Mesenchymal stem cell (in vitro differentiated cells and primary cell): ENCODE measurements around the gene EXOC4.
A peak's percentile ranks its signal among the peaks of the same experiment; 100 is the strongest.

Experiments
- DNase-seq: peaks from one replicate; pipeline ENCODE4 v3.0.0-alpha.2; 2013
- H2AFZ ChIP-seq: one replicate; pipeline ENCODE4 v1.6.1; 2013; ENCODE audit warnings: low read depth, mild to moderate bottlenecking, control low read depth, inconsistent platforms, low read length, moderate library complexity
- H2AK5ac ChIP-seq: 2 replicates; pipeline ENCODE4 v1.6.1; 2013; ENCODE audit warnings: low read length, moderate library complexity, mild to moderate bottlenecking, inconsistent platforms; ENCODE audit not compliant: severe bottlenecking
- H2BK120ac ChIP-seq: one replicate; pipeline ENCODE4 v1.6.1; 2013; ENCODE audit warnings: low read depth, mild to moderate bottlenecking, inconsistent platforms, low read length, moderate library complexity
- H2BK12ac ChIP-seq, 2 experiments: one replicate each; pipeline ENCODE4 v1.6.1; 2013; ENCODE audit warnings: inconsistent platforms in 2 of 2, low read length in 2 of 2, mild to moderate bottlenecking in 2 of 2, moderate library complexity in 2 of 2, control low read depth in 1 of 2
- H2BK15ac ChIP-seq: one replicate; pipeline ENCODE4 v1.6.1; 2013; ENCODE audit warnings: mild to moderate bottlenecking, low read depth, inconsistent platforms; ENCODE audit not compliant: poor library complexity, severe bottlenecking
- H2BK5ac ChIP-seq: 2 replicates; pipeline ENCODE4 v1.6.1; 2013; ENCODE audit warnings: low read depth, mild to moderate bottlenecking, low read length, control low read depth, inconsistent platforms; ENCODE audit not compliant: poor library complexity, severe bottlenecking
- H3K14ac ChIP-seq, 2 experiments: one replicate each; pipeline ENCODE4 v1.6.1; 2013; ENCODE audit warnings: inconsistent platforms in 2 of 2, low read length in 2 of 2, control low read depth in 1 of 2, mild to moderate bottlenecking in 1 of 2, moderate library complexity in 1 of 2
- H3K18ac ChIP-seq, 2 experiments: one replicate each; pipeline ENCODE4 v1.6.1; 2013; ENCODE audit warnings: inconsistent platforms in 2 of 2, low read length in 2 of 2, control low read depth in 1 of 2, low read depth in 1 of 2, mild to moderate bottlenecking in 1 of 2
- H3K23ac ChIP-seq, 2 experiments: one replicate each; pipeline ENCODE4 v1.6.1; 2013; ENCODE audit warnings: inconsistent platforms in 2 of 2, low read length in 2 of 2, mild to moderate bottlenecking in 2 of 2, moderate library complexity in 2 of 2, control low read depth in 1 of 2
- H3K27ac ChIP-seq: 2 replicates; pipeline ENCODE4 v1.5.1; 2013; ENCODE audit warnings: mild to moderate bottlenecking, moderate library complexity, low read length, control low read depth, inconsistent platforms; ENCODE audit not compliant: poor library complexity, severe bottlenecking
- H3K27me3 ChIP-seq, 2 experiments: 2 replicates each; pipeline versions ENCODE4 v1.6.1 to v1.7.0; 2013; ENCODE audit warnings: low read length in 2 of 2, mild to moderate bottlenecking in 2 of 2, moderate library complexity in 2 of 2, control low read depth in 1 of 2, inconsistent platforms in 1 of 2; ENCODE audit not compliant: control insufficient read depth in 1 of 2, insufficient read depth in 1 of 2
- H3K36me3 ChIP-seq, 2 experiments: 2 replicates each; pipeline versions ENCODE4 v1.6.1 to v1.7.0; 2013; ENCODE audit warnings: low read length in 2 of 2, control low read depth in 1 of 2, inconsistent platforms in 1 of 2, low read depth in 1 of 2, mild to moderate bottlenecking in 1 of 2; ENCODE audit not compliant: insufficient read depth in 2 of 2, control insufficient read depth in 1 of 2
- H3K4ac ChIP-seq, 2 experiments: one replicate each; pipeline ENCODE4 v1.6.1; 2013; ENCODE audit warnings: inconsistent platforms in 2 of 2, low read length in 2 of 2, mild to moderate bottlenecking in 2 of 2, moderate library complexity in 2 of 2, control low read depth in 1 of 2, low read depth in 1 of 2
- H3K4me1 ChIP-seq: 2 replicates; pipeline ENCODE4 v1.6.1; 2013; ENCODE audit warnings: low read depth, low read length, control low read depth; ENCODE audit not compliant: control insufficient read depth, insufficient read depth
- H3K4me2 ChIP-seq: 2 replicates; pipeline ENCODE4 v1.6.1; 2013; ENCODE audit warnings: low read length, mild to moderate bottlenecking, inconsistent platforms; ENCODE audit not compliant: poor library complexity, severe bottlenecking
- H3K4me3 ChIP-seq, 2 experiments: 2 replicates each; pipeline versions ENCODE4 v1.5.1 to v1.7.0; 2013; ENCODE audit warnings: low read length in 2 of 2, mild to moderate bottlenecking in 2 of 2, control low read depth in 1 of 2, low read depth in 1 of 2; ENCODE audit not compliant: insufficient read depth in 1 of 2
- H3K79me1 ChIP-seq: replicated peaks from 2 replicates; pipeline ENCODE4 v1.6.1; 2013; ENCODE audit warnings: mild to moderate bottlenecking, control low read depth, low read length, inconsistent platforms; ENCODE audit not compliant: poor library complexity, severe bottlenecking
- H3K9ac ChIP-seq: 2 replicates; pipeline ENCODE4 v1.7.0; 2013; ENCODE audit warnings: mild to moderate bottlenecking, low read length, moderate library complexity
- H3K9me3 ChIP-seq: 2 replicates; pipeline ENCODE4 v1.7.0; 2013; ENCODE audit warnings: mild to moderate bottlenecking, low read length; ENCODE audit not compliant: control insufficient read depth
- H4K8ac ChIP-seq: one replicate; pipeline ENCODE4 v1.6.1; 2013; ENCODE audit warnings: inconsistent platforms, mild to moderate bottlenecking, low read length, moderate library complexity
- H4K91ac ChIP-seq: one replicate; pipeline ENCODE4 v1.6.1; 2013; ENCODE audit warnings: mild to moderate bottlenecking, low read length, inconsistent platforms
- WGBS: methylation state at CpG from one replicate; pipeline ENCODE4 v1.1.7; 2013; ENCODE audit warnings: mixed read lengths; 5-methylcytosine and 5-hydroxymethylcytosine counted together

Gene EXOC4

DNA sequence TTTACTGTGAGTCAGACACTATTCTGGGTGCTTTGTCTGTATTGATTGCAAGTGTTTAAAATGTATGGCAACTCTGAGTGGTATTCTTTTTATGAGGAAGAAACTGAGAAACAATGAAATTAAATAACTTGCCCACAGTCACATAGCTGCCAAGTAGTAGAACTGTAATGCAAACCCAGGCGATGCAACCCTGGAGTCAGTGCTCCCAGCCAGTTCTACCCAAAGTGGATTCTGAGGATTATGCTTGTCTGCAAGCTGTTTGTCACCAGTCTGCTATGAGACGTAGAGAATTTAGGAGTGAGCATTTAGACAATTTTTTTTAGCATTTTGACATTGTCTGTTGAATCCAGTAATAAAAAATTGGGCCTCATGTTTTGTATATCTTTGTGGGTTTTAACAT, 568.3 kb downstream of the EXOC4 start:
- H3K4ac ChIP-seq: no peak overlapping the region
- no peak overlapping the region for H3K27ac ChIP-seq
- no peaks in the 10 kb centered on the region for H3K9me3 ChIP-seq
- peaks cover 5 to 21% of the 10 kb centered on the region in 2 experiments for H3K36me3 ChIP-seq
- H3K4me3 ChIP-seq: no peak overlapping the region
- peaks cover 10% of the 10 kb centered on the region for H3K79me1 ChIP-seq
- no peak overlapping the region for H3K9ac ChIP-seq
- no peaks in the 10 kb centered on the region for H3K27me3 ChIP-seq
- 92% methylated on average over 2 of the region's 2 CpGs for WGBS
- no peak overlapping the region for H2BK12ac ChIP-seq
- no peak overlapping the region for H2AK5ac ChIP-seq
- H3K23ac ChIP-seq: no peak overlapping the region
- H3K18ac ChIP-seq: no peak overlapping the region
- H3K4me2 ChIP-seq: no peak overlapping the region
- no peak overlapping the region for H2BK5ac ChIP-seq
- DNase-seq: no peak
- no peak overlapping the region for H4K91ac ChIP-seq
- H2BK120ac ChIP-seq: no peak overlapping the region
- H2BK15ac ChIP-seq: no peak overlapping the region
- no peak overlapping the region for H4K8ac ChIP-seq
- H3K14ac ChIP-seq: no peak overlapping the region
- H2AFZ ChIP-seq: no peak overlapping the region
- peaks cover 3% of the 10 kb centered on the region for H3K4me1 ChIP-seq

DNA sequence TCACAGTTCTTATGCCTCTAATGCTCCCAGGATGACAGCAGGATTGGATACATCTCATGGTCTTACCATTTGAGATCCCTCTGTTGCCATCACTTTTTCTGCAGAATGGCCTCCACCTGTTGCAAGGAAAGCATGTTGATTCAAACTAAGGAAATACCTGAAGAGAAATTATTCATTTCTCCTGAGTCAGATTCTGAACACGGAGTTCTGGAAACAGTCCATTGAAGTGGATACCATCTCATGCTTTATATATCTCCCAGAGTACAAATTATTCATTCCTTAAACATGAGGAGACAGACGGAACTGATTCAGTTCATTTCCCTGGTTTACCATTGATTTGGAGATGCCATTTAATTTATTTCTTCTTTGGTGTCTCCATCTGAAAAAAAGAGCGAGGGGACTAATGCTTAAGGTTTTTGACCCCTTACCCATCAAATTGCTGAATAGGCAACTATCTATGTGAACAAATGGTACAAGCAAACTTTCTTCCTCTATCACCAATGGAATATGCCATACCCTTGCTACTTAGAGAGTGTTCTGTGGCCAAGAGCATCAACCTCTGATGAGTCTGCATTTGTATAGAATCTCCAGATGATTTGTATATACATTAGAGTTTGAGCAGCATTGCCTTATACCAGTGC, 569.2 kb downstream of the EXOC4 start:
- Histone ChIP-seq H3K27ac (no peak overlapping the region), H3K18ac (no peak overlapping the region), H3K9ac (no peak overlapping the region), H2BK12ac (no peak overlapping the region), H2BK120ac (no peak overlapping the region), H3K27me3 (no peaks in the 10 kb centered on the region), H2BK15ac (no peak overlapping the region), H4K91ac (no peak overlapping the region), H3K4me1 (no peaks in the 10 kb centered on the region), H3K9me3 (no peaks in the 10 kb centered on the region), H2BK5ac (no peak overlapping the region), H3K14ac (no peak overlapping the region), H3K4ac (no peak overlapping the region), H3K36me3 (peaks cover 5 to 21% of the 10 kb centered on the region in 2 experiments), H2AFZ (no peak overlapping the region), H3K79me1 (peaks cover 7% of the 10 kb centered on the region), H3K23ac (no peak overlapping the region), H2AK5ac (no peak overlapping the region), H3K4me3 (no peak overlapping the region), H3K4me2 (no peak overlapping the region), H4K8ac (no peak overlapping the region)
- DNase-seq: no peak
- 81% methylated on average over 2 of the region's 3 CpGs for WGBS

DNA sequence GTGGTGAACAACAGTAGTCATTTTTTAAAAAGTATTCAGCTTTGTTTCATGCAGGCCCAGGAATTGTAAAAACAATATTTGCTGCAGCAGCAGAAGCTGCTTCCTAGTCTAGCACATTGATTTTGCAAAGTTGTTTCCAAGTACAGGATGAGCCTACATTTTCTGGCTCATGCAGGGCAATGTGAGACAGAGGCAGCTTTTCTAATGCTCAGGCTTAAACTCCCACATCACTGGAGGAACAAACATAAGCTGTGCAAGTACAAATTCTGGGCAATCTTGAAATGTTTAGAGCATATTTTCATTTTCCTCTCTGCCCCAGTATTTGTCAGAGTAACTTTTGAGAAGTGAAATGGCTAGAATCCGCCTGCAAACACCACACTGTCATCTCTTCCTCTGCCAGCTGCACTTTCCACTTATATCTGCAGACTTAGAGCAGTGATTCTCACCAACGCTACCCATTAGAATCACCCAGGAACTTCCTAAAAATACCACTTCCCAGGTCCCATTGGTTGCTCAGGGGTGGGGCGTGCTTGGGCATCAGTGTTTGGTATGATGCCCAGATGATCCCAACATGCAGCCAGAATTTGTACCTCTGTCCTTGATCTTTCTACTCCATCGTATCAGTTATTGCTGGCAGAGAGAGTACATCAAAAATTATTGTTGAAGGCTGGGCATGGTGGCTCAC, 570.1 kb downstream of the EXOC4 start:
- no peak overlapping the region for H2AK5ac ChIP-seq
- no peak for DNase-seq
- peaks cover 5 to 13% of the 10 kb centered on the region in 2 experiments for H3K36me3 ChIP-seq
- H2AFZ ChIP-seq: no peak overlapping the region
- no peak overlapping the region for H3K23ac ChIP-seq
- H4K91ac ChIP-seq: no peak overlapping the region
- peaks cover 7% of the 10 kb centered on the region for H3K79me1 ChIP-seq
- no peak overlapping the region for H3K4ac ChIP-seq
- no peak overlapping the region for H2BK120ac ChIP-seq
- H3K9me3 ChIP-seq: no peaks in the 10 kb centered on the region
- no peak overlapping the region for H3K27ac ChIP-seq
- H2BK12ac ChIP-seq: no peak overlapping the region
- H3K4me3 ChIP-seq: no peak overlapping the region
- no peak overlapping the region for H3K9ac ChIP-seq
- no peak overlapping the region for H2BK5ac ChIP-seq
- H4K8ac ChIP-seq: no peak overlapping the region
- H3K27me3 ChIP-seq: no peaks in the 10 kb centered on the region
- no peak overlapping the region for H3K4me2 ChIP-seq
- WGBS: 99% methylated on average over 4 of the region's 4 CpGs
- H3K4me1 ChIP-seq: no peaks in the 10 kb centered on the region
- H2BK15ac ChIP-seq: no peak overlapping the region
- no peak overlapping the region for H3K14ac ChIP-seq
- H3K18ac ChIP-seq: no peak overlapping the region

DNA sequence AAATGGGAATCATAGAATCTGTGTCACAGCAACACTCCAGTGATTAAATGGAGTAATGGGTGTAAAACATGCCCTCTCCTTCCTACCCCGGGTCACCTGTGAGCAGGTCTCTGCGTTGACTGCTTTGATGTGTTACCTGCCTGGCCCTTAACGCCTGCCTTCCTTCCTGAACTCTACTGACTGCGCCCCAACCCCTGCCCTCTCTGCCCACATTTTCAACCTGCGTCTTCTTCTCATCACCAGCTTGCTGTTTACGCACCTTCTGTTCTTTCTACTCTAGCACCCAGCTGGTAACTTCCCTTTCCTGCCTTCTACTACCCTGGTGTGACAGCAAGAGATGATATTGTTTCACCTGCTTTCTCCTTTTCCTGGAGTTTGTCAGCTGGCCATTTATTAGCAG, 571.3 kb downstream of the EXOC4 start:
- WGBS: 87% methylated on average over 6 of the region's 6 CpGs
- Histone ChIP-seq H2BK12ac (no peak overlapping the region), H3K4ac (no peak overlapping the region), H4K91ac (no peak overlapping the region), H3K4me2 (no peak overlapping the region), H2BK5ac (no peak overlapping the region), H3K27ac (no peak overlapping the region), H3K14ac (no peak overlapping the region), H4K8ac (no peak overlapping the region), H2BK120ac (no peak overlapping the region), H3K9me3 (no peaks in the 10 kb centered on the region), H2BK15ac (no peak overlapping the region), H3K4me1 (no peaks in the 10 kb centered on the region), H2AK5ac (peak overlapping the region; percentile 39), H2AFZ (no peak overlapping the region), H3K79me1 (peaks cover 3% of the 10 kb centered on the region), H3K18ac (no peak overlapping the region), H3K9ac (no peak overlapping the region), H3K4me3 (no peak overlapping the region), H3K23ac (no peak overlapping the region), H3K27me3 (no peaks in the 10 kb centered on the region), H3K36me3 (peaks cover 0 to 4% of the 10 kb centered on the region in 2 experiments)
- DNase-seq: no peak
